Kasumi-1 (cell line): Measurements from ENCODE around the gene ASCL1.

Source experiments
- DNase-seq, 2 experiments: peaks; one replicate each; lab custom pipeline; 2025; lab: John Stamatoyannopoulos, UW

ASCL1 gene

GRCh38 chr12:102951841-102952240 lies 5.6 kb upstream of the ASCL1 start:
- DNase-seq, result no peak

- no peak for DNase-seq
Measured at GRCh38 chr12:102953221-102953620, 4.3 kb upstream of the ASCL1 start.

GRCh38 chr12:102954134-102954533 lies 3.3 kb upstream of the ASCL1 start:
- DNase-seq, result no peak

- no peak for DNase-seq
Measured at GRCh38 chr12:102955926-102956737, 1.3 kb upstream of the ASCL1 start.

- DNase-seq, result no peak
Measured at GRCh38 chr12:102956738-102957327, 641 bp upstream of the ASCL1 start.

- no peak for DNase-seq
Measured at GRCh38 chr12:102958073-102958829, 777 bp downstream of the ASCL1 start.

GRCh38 chr12:102958830-102959176 lies 1.3 kb downstream of the ASCL1 start:
- no peak for DNase-seq

GRCh38 chr12:102959391-102959790 lies 1.9 kb downstream of the ASCL1 start:
- DNase-seq, result no peak

- DNase-seq, result no peak
Measured at GRCh38 chr12:102960766-102961465, 3.4 kb downstream of the ASCL1 start.

- DNase-seq, result no peak
Measured at GRCh38 chr12:102961466-102961855, 4.0 kb downstream of the ASCL1 start.

GRCh38 chr12:102962532-102962931 lies 5.1 kb downstream of the ASCL1 start:
- DNase-seq, result no peak

- DNase-seq, result no peak
Measured at GRCh38 chr12:102962986-102963385, 5.5 kb downstream of the ASCL1 start.

- no peak for DNase-seq
Measured at GRCh38 chr12:102963796-102964195, 6.3 kb downstream of the ASCL1 start.

GRCh38 chr12:102964872-102965271 lies 7.4 kb downstream of the ASCL1 start:
- DNase-seq, result no peak

- DNase-seq, result no peak
Measured at GRCh38 chr12:102965281-102966155, 8.0 kb downstream of the ASCL1 start.

GRCh38 chr12:102966200-102966863 lies 8.9 kb downstream of the ASCL1 start:
- DNase-seq, result no peak

GRCh38 chr12:102970780-102971179 lies 13.3 kb downstream of the ASCL1 start:
- DNase-seq, result no peak

- no peak for DNase-seq
Measured at GRCh38 chr12:102971227-102971626, 13.8 kb downstream of the ASCL1 start.

- DNase-seq, result no peak
Measured at GRCh38 chr12:102973583-102973982, 16.1 kb downstream of the ASCL1 start.

- no peak for DNase-seq
Measured at GRCh38 chr12:102976609-102977280, 19.3 kb downstream of the ASCL1 start.
